ENCODE results near the gene DIS3.

Gene DIS3

DNA sequence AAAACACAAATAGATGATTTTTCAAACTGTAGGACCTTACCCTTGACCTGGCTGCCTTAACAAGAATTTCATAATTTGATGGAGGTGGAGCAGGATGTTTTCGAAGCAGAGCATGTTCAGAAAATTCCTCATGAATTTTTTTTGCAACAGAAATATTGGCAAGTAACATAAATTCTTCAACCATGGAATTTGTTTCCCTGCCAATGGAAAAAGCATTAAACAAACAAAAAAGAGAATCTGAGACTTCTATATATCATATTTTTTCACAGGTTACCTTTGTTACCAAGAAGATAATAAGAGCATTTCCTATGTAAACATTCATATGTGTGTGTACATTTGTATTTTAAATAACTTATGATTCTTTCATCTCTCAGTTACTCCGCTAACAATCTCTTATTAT, 18.3 kb downstream of the DIS3 start:
- TF ChIP-seq, protein P1, sequence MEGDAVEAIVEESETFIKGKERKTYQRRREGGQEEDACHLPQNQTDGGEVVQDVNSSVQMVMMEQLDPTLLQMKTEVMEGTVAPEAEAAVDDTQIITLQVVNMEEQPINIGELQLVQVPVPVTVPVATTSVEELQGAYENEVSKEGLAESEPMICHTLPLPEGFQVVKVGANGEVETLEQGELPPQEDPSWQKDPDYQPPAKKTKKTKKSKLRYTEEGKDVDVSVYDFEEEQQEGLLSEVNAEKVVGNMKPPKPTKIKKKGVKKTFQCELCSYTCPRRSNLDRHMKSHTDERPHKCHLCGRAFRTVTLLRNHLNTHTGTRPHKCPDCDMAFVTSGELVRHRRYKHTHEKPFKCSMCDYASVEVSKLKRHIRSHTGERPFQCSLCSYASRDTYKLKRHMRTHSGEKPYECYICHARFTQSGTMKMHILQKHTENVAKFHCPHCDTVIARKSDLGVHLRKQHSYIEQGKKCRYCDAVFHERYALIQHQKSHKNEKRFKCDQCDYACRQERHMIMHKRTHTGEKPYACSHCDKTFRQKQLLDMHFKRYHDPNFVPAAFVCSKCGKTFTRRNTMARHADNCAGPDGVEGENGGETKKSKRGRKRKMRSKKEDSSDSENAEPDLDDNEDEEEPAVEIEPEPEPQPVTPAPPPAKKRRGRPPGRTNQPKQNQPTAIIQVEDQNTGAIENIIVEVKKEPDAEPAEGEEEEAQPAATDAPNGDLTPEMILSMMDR (IDR thresholded peaks at IDR 0.05; ENCODE audit: low read depth, low read length), result no peak

DNA sequence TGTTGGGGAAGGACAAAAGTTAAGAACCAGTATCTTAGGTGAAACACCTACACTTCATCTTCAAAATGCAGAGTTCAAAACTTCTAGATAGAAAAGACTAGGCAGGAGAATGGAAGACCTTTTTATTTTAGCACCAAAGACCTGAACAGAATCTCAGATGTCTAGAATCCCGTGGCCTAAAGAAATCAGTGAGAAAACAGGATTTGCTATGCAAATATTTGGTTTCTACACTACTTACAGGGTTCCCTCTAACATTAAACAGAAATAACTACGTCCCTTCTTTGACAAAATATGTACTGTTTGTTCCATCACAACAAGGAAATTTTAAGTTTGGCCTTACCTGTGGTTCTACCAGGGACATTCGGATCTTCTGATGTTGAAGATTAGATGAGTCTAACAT, 21.5 kb downstream of the DIS3 start:
- DNase-seq (ENCODE audit: extremely low read depth, low read depth), result no peak
- TF ChIP-seq, protein P1 (IDR thresholded peaks at IDR 0.05; ENCODE audit: low read depth, low read length), result no peak

More for the DNA sequence above, 18.3 kb downstream of the DIS3 start:
- no peak for DNase-seq (ENCODE audit: extremely low read depth, low read depth)

DNA sequence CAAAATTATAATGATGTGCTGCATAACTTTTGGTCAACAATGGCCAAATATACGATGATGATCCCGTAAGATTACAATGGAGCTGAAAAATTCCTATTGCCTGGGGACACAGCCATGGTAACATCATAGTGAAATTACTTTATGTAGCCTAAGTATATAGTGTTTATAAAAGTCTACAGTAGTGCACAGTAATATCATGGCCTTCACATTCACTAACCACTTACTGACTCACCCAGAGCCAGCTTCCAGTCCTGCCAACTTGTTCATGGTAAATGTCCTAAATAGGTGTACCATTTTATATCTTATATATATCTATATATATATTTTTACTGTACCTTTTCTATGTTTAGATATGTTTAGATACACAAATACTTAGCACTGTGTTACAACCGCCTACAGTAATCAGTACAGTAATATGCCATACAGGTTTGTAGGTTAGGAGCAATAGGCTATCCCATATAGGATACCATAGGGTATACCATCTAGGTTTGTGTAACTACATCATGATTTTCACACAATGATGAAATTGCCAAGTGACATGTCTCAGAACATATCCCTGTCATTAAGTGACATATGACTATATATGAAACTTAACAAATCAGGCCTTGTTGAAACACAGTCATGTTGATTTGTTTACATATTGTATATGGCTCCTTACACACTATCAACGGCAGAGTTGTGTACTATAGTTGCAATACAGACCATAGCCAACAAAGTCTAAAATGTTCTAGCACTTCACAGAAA, 23.7 kb downstream of the DIS3 start:
- TF ChIP-seq, protein P1 (IDR thresholded peaks at IDR 0.05; ENCODE audit: low read depth, low read length), result no peak

DNA sequence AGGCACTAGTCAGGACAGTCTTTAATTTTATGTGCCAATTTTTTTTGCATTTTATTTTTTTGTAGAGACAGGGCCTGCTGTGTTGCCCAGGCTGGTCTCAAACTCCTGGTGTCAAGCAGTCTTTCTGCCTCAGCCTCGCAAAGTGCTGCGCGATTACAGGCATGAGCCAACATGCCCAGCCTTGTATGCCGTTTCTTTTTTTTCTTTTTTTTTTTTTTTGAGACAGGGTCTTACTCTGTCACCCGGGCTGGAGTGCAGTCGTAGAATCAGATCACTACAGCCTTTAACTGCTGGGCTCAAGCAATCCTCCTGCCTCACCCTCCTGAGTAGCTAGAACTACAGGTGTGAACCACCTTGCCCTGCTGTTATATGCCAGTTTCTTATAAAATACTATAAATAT, 27.6 kb downstream of the DIS3 start:
- no peak for DNase-seq (ENCODE audit: extremely low read depth, low read depth)
- TF ChIP-seq, protein P1 (IDR thresholded peaks at IDR 0.05; ENCODE audit: low read depth, low read length), result no peak

More for the DNA sequence above, 23.7 kb downstream of the DIS3 start:
- DNase-seq (ENCODE audit: extremely low read depth, low read depth), result no peak

DNA sequence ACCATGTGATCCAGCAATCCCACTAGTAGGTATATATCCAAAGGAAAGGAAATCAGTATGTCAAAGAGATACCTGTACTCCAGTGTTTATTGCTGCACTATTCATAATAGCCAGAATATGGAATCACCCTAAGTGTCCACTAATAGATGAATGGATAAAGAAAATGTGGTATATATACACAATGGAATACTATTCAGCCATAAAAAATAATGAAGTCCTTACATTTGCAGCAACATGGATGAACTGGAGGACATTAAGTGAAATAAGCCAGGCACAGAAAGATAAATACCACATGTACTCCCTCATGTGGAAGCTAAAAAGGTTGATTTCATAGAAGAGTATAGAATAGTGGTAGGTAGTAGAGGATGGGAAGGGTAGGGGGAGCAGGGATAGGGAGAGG, 30.5 kb downstream of the DIS3 start:
- DNase-seq (ENCODE audit: extremely low read depth, low read depth), result no peak
- TF ChIP-seq, protein P1 (IDR thresholded peaks at IDR 0.05; ENCODE audit: low read depth, low read length), result no peak

DNA sequence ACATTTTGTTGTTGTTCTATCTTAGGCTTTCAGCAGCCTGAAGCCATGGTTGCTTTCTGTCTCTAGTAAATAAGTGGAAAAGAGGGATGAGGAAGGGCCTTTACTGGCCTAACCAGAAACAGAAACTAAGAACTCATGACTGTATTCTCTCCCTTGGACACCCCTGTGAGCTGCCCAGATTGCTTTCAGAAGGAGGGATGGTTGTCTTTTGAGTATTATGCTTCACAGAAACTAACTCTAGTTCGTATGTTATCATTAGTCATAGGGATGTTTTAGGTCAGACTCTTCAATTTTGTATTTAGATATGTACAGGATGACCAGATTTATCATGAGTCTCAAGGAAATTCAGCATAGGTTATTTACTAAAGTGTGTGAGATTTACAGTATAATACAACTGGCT, 36.4 kb downstream of the DIS3 start:
- TF ChIP-seq, protein P1 (IDR thresholded peaks at IDR 0.05; ENCODE audit: low read depth, low read length), result no peak

DNA sequence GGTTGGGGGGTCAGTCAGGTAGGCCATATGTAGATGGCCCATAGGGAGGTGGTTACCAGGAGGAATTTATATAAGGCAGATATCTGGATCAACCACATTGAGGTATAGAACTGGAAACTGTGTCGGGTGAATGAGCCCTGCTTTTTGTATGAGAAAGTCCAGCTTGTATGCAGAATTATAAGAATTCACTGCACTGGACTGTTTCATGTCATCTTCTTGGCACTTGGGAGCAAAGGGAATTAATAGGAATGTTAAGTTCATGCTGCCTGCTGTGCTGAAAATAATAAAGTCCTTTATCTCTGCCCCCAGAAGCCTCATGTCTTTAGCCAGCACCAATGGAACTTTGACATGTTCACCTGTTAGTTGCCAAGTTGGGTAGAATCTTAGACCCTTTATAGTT, 41.7 kb downstream of the DIS3 start:
- no peak for DNase-seq (ENCODE audit: extremely low read depth, low read depth)
- TF ChIP-seq, protein P1 (IDR thresholded peaks at IDR 0.05; ENCODE audit: low read depth, low read length), result no peak

More for the DNA sequence above, 36.4 kb downstream of the DIS3 start:
- DNase-seq (ENCODE audit: extremely low read depth, low read depth), result no peak

All from AG09319 (cell line).